ENCODE measurements around the gene LGALSL. TPM values are rescaled to one million over a fixed set of nuclear protein-coding genes. Genes with fewer than 3 reads are reported as not detected.

Gene LGALSL
- polyA plus RNA-seq, 1 of the 3 experiments (the other 2 are of a cell fraction) = 6.5 TPM

DNA sequence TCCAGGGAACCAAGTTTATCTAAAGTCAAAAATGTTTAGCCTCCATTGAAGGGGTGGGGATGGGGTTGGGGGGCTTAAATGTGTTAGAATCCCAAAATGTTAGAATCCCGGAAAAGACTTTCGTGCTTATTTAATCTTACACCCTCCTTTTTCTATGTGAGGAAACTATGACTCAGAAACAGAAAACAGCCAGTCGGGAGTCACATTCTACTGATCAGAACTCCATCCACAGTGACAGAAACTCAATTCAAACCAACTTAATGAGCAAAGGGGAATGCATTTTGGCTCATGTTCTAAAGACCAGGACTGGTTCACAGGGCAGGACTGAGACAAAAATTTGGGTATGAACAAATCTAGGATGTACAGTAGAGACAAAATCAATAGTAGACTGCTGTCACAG, 38.3 kb downstream of the LGALSL start:
- Histone ChIP-seq H3K9ac (no peak overlapping the region), H2AFZ (ENCODE audit: low read depth) (no peak overlapping the region), H3K9me2 (no peaks in the 10 kb centered on the region), H3F3A (replicated peaks; ENCODE audit: insufficient read depth) (no peaks in the 10 kb centered on the region), H3K36me3 (replicated peaks in 1 of 2; ENCODE audit: control insufficient read depth in 1 of 2, insufficient read depth in 2 of 2, low read length in 1 of 2) (no peaks in the 10 kb centered on the region), H3K4me1 (ENCODE audit: control insufficient read depth in 1 of 2, insufficient read depth in 2 of 2, low read depth in 1 of 2, low read length in 1 of 2) (peaks cover 0 to 16% of the 10 kb centered on the region in 2 experiments; a peak in 1 of 4 replicates), H4K20me1 (ENCODE audit: insufficient read depth) (no peaks in the 10 kb centered on the region), H3K4me2 (no peak overlapping the region), H3K4me3 (ENCODE audit: low read depth in 2 of 2, low read length in 1 of 2) (no peak overlapping the region), H3K27me3 (ENCODE audit: insufficient read depth) (peaks cover 3% of the 10 kb centered on the region; the same call in 1 of the 2 replicates), H3K9me3 (no peaks in the 10 kb centered on the region), H3K79me2 (ENCODE audit: insufficient read depth) (no peaks in the 10 kb centered on the region), H3K27ac (ENCODE audit: low read depth in 2 of 2, low read length in 1 of 2) (no peak overlapping the region)
- TF ChIP-seq MXI1 (IDR thresholded peaks at IDR 0.05; ENCODE audit: low read depth, low read length) (no peak), SMC3 (IDR thresholded peaks at IDR 0.05; ENCODE audit: low read depth, low read length) (no peak), EZH2phosphoT487 (IDR thresholded peaks at IDR 0.05; ENCODE audit: borderline replicate concordance, low read depth) (no peak), YY1 (IDR thresholded peaks at IDR 0.05; ENCODE audit: low read depth) (no peak), NRF1 (IDR thresholded peaks at IDR 0.05; ENCODE audit: low read depth, low read length) (no peak), MEF2A (IDR thresholded peaks at IDR 0.05; ENCODE audit: borderline replicate concordance, low read depth) (no peak), FOXJ3 (CRISPR knock-in tag; IDR thresholded peaks at IDR 0.05) (no peak), GATA2 (CRISPR knock-in tag; IDR thresholded peaks at IDR 0.05) (no peak), RAD21 (IDR thresholded peaks at IDR 0.05; ENCODE audit: low read length) (no peak), JUND (IDR thresholded peaks at IDR 0.05) (no peak)
- TF ChIP-seq, protein P1, sequence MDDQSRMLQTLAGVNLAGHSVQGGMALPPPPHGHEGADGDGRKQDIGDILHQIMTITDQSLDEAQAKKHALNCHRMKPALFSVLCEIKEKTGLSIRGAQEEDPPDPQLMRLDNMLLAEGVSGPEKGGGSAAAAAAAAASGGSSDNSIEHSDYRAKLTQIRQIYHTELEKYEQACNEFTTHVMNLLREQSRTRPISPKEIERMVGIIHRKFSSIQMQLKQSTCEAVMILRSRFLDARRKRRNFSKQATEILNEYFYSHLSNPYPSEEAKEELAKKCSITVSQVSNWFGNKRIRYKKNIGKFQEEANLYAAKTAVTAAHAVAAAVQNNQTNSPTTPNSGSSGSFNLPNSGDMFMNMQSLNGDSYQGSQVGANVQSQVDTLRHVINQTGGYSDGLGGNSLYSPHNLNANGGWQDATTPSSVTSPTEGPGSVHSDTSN (IDR thresholded peaks at IDR 0.05) = no peak
- DNase-seq = no peak
- CTCF ChIA-PET = no interaction called here
- whole genome bisulfite sequencing (ENCODE audit: low lambda C conversion rate) = 89% methylated on average over 3 of the region's 3 CpGs
- POLR2A ChIA-PET = no interaction called here

DNA sequence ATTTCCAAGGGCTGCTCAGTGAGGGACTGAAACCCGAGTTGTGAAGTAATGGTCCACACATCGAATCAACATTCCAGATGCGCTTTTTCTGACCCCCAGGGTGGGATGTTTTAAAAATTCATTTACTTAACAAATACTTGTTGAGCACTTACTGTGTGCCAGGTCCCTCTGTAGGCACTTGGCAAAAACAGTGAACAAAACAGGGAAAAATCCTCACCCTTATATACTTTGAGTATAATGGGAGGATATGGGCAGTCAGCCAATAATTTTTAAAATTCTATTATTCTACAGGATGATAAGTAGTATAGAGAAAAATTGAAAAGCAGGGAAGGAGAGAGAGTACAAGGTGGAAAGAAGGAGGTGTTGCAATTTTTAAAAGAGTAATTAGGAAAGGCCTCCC, 38.9 kb downstream of the LGALSL start:
- Histone ChIP-seq H3K4me1 (ENCODE audit: control insufficient read depth in 1 of 2, insufficient read depth in 2 of 2, low read depth in 1 of 2, low read length in 1 of 2) (peaks cover 0 to 16% of the 10 kb centered on the region in 2 experiments; a peak in 1 of 4 replicates), H3K27ac (ENCODE audit: low read depth in 2 of 2, low read length in 1 of 2) (no peak overlapping the region), H2AFZ (ENCODE audit: low read depth) (no peak overlapping the region), H3K79me2 (ENCODE audit: insufficient read depth) (no peaks in the 10 kb centered on the region), H3F3A (replicated peaks; ENCODE audit: insufficient read depth) (no peaks in the 10 kb centered on the region), H3K9me2 (no peaks in the 10 kb centered on the region), H3K9me3 (no peaks in the 10 kb centered on the region), H3K4me3 (ENCODE audit: low read depth in 2 of 2, low read length in 1 of 2) (no peak overlapping the region), H3K9ac (no peak overlapping the region), H3K4me2 (no peak overlapping the region), H4K20me1 (ENCODE audit: insufficient read depth) (no peaks in the 10 kb centered on the region), H3K36me3 (replicated peaks in 1 of 2; ENCODE audit: control insufficient read depth in 1 of 2, insufficient read depth in 2 of 2, low read length in 1 of 2) (no peaks in the 10 kb centered on the region), H3K27me3 (ENCODE audit: insufficient read depth) (peaks cover 5% of the 10 kb centered on the region; the same call in 1 of the 2 replicates)
- CTCF ChIA-PET = interaction anchor here (0.6 to 1.0 kb wide), 2 partner anchors 30 to 162 kb away, joined by 3 to 4 read pairs; no protein-coding TSS in a partner anchor
- 80% methylated on average over 3 of the region's 3 CpGs for WGBS (ENCODE audit: low lambda C conversion rate)
- POLR2A ChIA-PET = no interaction called here
- no peak for DNase-seq
- TF ChIP-seq, protein P1 (IDR thresholded peaks at IDR 0.05) = no peak
- TF ChIP-seq RXRA (IDR thresholded peaks at IDR 0.05; ENCODE audit: borderline replicate concordance, low read depth) (no peak), NRF1 (IDR thresholded peaks at IDR 0.05; ENCODE audit: low read depth, low read length) (no peak), EP300 (IDR thresholded peaks at IDR 0.05; ENCODE audit: borderline replicate concordance in 1 of 2, low read depth in 1 of 2, low read length in 1 of 2) (no peak), TCF12 (IDR thresholded peaks at IDR 0.05) (no peak), FOXM1 (IDR thresholded peaks at IDR 0.05; ENCODE audit: low read depth) (no peak), GABPA (IDR thresholded peaks at IDR 0.05; ENCODE audit: low read depth) (no peak), GATA2 (CRISPR knock-in tag; IDR thresholded peaks at IDR 0.05) (no peak), JUND (IDR thresholded peaks at IDR 0.05) (no peak), ELF1 (IDR thresholded peaks at IDR 0.05) (no peak), EZH2phosphoT487 (IDR thresholded peaks at IDR 0.05; ENCODE audit: borderline replicate concordance, low read depth) (no peak)
- TF ChIP-seq, protein P2, sequence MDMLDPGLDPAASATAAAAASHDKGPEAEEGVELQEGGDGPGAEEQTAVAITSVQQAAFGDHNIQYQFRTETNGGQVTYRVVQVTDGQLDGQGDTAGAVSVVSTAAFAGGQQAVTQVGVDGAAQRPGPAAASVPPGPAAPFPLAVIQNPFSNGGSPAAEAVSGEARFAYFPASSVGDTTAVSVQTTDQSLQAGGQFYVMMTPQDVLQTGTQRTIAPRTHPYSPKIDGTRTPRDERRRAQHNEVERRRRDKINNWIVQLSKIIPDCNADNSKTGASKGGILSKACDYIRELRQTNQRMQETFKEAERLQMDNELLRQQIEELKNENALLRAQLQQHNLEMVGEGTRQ (IDR thresholded peaks at IDR 0.05; ENCODE audit: borderline replicate concordance, low read depth, low read length) = no peak
- TF ChIP-seq, protein P3, sequence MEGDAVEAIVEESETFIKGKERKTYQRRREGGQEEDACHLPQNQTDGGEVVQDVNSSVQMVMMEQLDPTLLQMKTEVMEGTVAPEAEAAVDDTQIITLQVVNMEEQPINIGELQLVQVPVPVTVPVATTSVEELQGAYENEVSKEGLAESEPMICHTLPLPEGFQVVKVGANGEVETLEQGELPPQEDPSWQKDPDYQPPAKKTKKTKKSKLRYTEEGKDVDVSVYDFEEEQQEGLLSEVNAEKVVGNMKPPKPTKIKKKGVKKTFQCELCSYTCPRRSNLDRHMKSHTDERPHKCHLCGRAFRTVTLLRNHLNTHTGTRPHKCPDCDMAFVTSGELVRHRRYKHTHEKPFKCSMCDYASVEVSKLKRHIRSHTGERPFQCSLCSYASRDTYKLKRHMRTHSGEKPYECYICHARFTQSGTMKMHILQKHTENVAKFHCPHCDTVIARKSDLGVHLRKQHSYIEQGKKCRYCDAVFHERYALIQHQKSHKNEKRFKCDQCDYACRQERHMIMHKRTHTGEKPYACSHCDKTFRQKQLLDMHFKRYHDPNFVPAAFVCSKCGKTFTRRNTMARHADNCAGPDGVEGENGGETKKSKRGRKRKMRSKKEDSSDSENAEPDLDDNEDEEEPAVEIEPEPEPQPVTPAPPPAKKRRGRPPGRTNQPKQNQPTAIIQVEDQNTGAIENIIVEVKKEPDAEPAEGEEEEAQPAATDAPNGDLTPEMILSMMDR (IDR thresholded peaks at IDR 0.05) = no peak
- TF ChIP-seq, protein P4, sequence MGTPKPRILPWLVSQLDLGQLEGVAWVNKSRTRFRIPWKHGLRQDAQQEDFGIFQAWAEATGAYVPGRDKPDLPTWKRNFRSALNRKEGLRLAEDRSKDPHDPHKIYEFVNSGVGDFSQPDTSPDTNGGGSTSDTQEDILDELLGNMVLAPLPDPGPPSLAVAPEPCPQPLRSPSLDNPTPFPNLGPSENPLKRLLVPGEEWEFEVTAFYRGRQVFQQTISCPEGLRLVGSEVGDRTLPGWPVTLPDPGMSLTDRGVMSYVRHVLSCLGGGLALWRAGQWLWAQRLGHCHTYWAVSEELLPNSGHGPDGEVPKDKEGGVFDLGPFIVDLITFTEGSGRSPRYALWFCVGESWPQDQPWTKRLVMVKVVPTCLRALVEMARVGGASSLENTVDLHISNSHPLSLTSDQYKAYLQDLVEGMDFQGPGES (IDR thresholded peaks at IDR 0.05; ENCODE audit: low read depth, low read length) = no peak
- TF ChIP-seq, protein P5, sequence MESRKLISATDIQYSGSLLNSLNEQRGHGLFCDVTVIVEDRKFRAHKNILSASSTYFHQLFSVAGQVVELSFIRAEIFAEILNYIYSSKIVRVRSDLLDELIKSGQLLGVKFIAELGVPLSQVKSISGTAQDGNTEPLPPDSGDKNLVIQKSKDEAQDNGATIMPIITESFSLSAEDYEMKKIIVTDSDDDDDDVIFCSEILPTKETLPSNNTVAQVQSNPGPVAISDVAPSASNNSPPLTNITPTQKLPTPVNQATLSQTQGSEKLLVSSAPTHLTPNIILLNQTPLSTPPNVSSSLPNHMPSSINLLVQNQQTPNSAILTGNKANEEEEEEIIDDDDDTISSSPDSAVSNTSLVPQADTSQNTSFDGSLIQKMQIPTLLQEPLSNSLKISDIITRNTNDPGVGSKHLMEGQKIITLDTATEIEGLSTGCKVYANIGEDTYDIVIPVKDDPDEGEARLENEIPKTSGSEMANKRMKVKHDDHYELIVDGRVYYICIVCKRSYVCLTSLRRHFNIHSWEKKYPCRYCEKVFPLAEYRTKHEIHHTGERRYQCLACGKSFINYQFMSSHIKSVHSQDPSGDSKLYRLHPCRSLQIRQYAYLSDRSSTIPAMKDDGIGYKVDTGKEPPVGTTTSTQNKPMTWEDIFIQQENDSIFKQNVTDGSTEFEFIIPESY (IDR thresholded peaks at IDR 0.05; ENCODE audit: borderline replicate concordance, low read depth) = no peak
